ENCODE measurements around the gene ISG20. TPM values are rescaled to one million over a fixed set of nuclear protein-coding genes. Genes with fewer than 3 reads are reported as not detected.

Gene ISG20
- total RNA-seq, 1 experiment from 2014 or later, result 6.4 TPM

GRCh38 chr15:88629071-88629470 lies 9.7 kb upstream of the ISG20 start:
- H3K27me3 ChIP-seq (replicated peaks; ENCODE audit: control insufficient read depth, insufficient read depth, low read length), result no peaks in the 10 kb centered on the region
- ChIA-PET POLR2A (no interaction called here), CTCF (interaction anchor here (0.9 kb wide), 1 partner anchor 28 kb away, joined by 4 read pairs; no protein-coding TSS in a partner anchor)
- TF ChIP-seq CTCF (IDR thresholded peaks at IDR 0.05; ENCODE audit: insufficient read depth in 1 of 2, low read depth in 1 of 2, low read length in 1 of 2, severe bottlenecking in 1 of 2, unreplicated experiment in 1 of 2), result no peak
- no peaks in the 10 kb centered on the region; the same call in 1 of the 2 replicates for H3K36me3 ChIP-seq (ENCODE audit: control insufficient read depth, insufficient read depth, low read length)
- no peaks in the 10 kb centered on the region for H3K9me3 Mint-ChIP-seq (ENCODE audit: unreplicated experiment)
- no peaks in the 10 kb centered on the region for H3K9me3 ChIP-seq
- BruUV-seq (replicated peaks), result no TSS peak
- intact Hi-C loops (cut with micrococcal nuclease; ENCODE audit: unreplicated experiment), result no loop called here
- peaks cover 3% of the 10 kb centered on the region for H3K4me1 Mint-ChIP-seq (ENCODE audit: low read depth, unreplicated experiment)
- peaks cover 62% of the 10 kb centered on the region for H3K36me3 Mint-ChIP-seq (ENCODE audit: insufficient read depth, unreplicated experiment)
- H3K4me1 ChIP-seq, result no peaks in the 10 kb centered on the region
- no peaks in the 10 kb centered on the region for H3K27me3 Mint-ChIP-seq (ENCODE audit: insufficient read depth, unreplicated experiment)
- no peak for DNase-seq
- H3K27ac Mint-ChIP-seq (ENCODE audit: unreplicated experiment), result no peak overlapping the region
- no peak overlapping the region for H3K4me3 ChIP-seq (ENCODE audit: low read depth, low read length)
- H3K4me3 Mint-ChIP-seq (ENCODE audit: unreplicated experiment), result no peak overlapping the region

GRCh38 chr15:88630141-88630721 lies 8.6 kb upstream of the ISG20 start:
- Mint-ChIP-seq H3K36me3 (ENCODE audit: insufficient read depth, unreplicated experiment) (peaks cover 59% of the 10 kb centered on the region), H3K27me3 (ENCODE audit: insufficient read depth, unreplicated experiment) (no peaks in the 10 kb centered on the region), H3K27ac (ENCODE audit: unreplicated experiment) (no peak overlapping the region), H3K9me3 (ENCODE audit: unreplicated experiment) (no peaks in the 10 kb centered on the region), H3K4me3 (ENCODE audit: unreplicated experiment) (no peak overlapping the region), H3K4me1 (ENCODE audit: low read depth, unreplicated experiment) (no peaks in the 10 kb centered on the region)
- ChIA-PET CTCF (interaction anchor here (0.9 kb wide), 1 partner anchor 27 kb away, joined by 4 read pairs; no protein-coding TSS in a partner anchor), POLR2A (no interaction called here)
- BruUV-seq (replicated peaks), result no TSS peak
- Histone ChIP-seq H3K27me3 (replicated peaks; ENCODE audit: control insufficient read depth, insufficient read depth, low read length) (no peaks in the 10 kb centered on the region), H3K4me3 (ENCODE audit: low read depth, low read length) (no peak overlapping the region), H3K9me3 (no peaks in the 10 kb centered on the region), H3K4me1 (no peaks in the 10 kb centered on the region), H3K36me3 (ENCODE audit: control insufficient read depth, insufficient read depth, low read length) (no peaks in the 10 kb centered on the region; the same call in 1 of the 2 replicates)
- intact Hi-C loops (cut with micrococcal nuclease; ENCODE audit: unreplicated experiment), result no loop called here
- no peak for DNase-seq
- no peak for TF ChIP-seq CTCF (IDR thresholded peaks at IDR 0.05; ENCODE audit: insufficient read depth in 1 of 2, low read depth in 1 of 2, low read length in 1 of 2, severe bottlenecking in 1 of 2, unreplicated experiment in 1 of 2)

GRCh38 chr15:88630798-88631463 lies 7.9 kb upstream of the ISG20 start:
- Mint-ChIP-seq H3K36me3 (ENCODE audit: insufficient read depth, unreplicated experiment) (peaks cover 60% of the 10 kb centered on the region), H3K9me3 (ENCODE audit: unreplicated experiment) (no peaks in the 10 kb centered on the region), H3K4me3 (ENCODE audit: unreplicated experiment) (no peak overlapping the region), H3K4me1 (ENCODE audit: low read depth, unreplicated experiment) (no peaks in the 10 kb centered on the region), H3K27me3 (ENCODE audit: insufficient read depth, unreplicated experiment) (no peaks in the 10 kb centered on the region), H3K27ac (ENCODE audit: unreplicated experiment) (no peak overlapping the region)
- no peaks in the 10 kb centered on the region for H3K9me3 ChIP-seq
- DNase-seq, result no peak
- H3K27me3 ChIP-seq (replicated peaks; ENCODE audit: control insufficient read depth, insufficient read depth, low read length), result no peaks in the 10 kb centered on the region
- intact Hi-C loops (cut with micrococcal nuclease; ENCODE audit: unreplicated experiment), result no loop called here
- ChIA-PET POLR2A (interaction anchor here (0.6 kb wide), 1 partner anchor 160 kb away, joined by 3 read pairs; no protein-coding TSS in a partner anchor), CTCF (no interaction called here)
- no peaks in the 10 kb centered on the region; the same call in 1 of the 2 replicates for H3K36me3 ChIP-seq (ENCODE audit: control insufficient read depth, insufficient read depth, low read length)
- no peak overlapping the region for H3K4me3 ChIP-seq (ENCODE audit: low read depth, low read length)
- BruUV-seq (replicated peaks), result no TSS peak
- TF ChIP-seq CTCF (IDR thresholded peaks at IDR 0.05; ENCODE audit: insufficient read depth in 1 of 2, low read depth in 1 of 2, low read length in 1 of 2, severe bottlenecking in 1 of 2, unreplicated experiment in 1 of 2), result no peak
- H3K4me1 ChIP-seq, result 0 out of 2 replicates have a peak, but pooled peaks cover 1% of the 10 kb centered on the region
